Activated B cell treated with CpG ODN at 0.5 μM for 24 hours (primary cell): Measurements from ENCODE around the gene PDE3A. TPM values are rescaled to one million over a fixed set of nuclear protein-coding genes. Genes with fewer than 3 reads are reported as not detected.

Experiments
- ATAC-seq: fragments of 200-7000 bp; cut with Tn5 transposase; one replicate; pipeline ENCODE4 v1.10.0; 2021; ENCODE audit warnings: low read depth, mild to moderate bottlenecking, moderate library complexity
- CTCF ChIA-PET: fragments of 350-600 bp; sonication (Branson Sonifier 250); formaldehyde crosslinking; loops from one replicate; lab custom pipeline; 2021; ENCODE audit warnings: antibody characterized with exemption; lab: Charles Lee
- POLR2A ChIA-PET: fragments of 350-600 bp; sonication (Branson Sonifier 250); formaldehyde crosslinking; loops from one replicate; lab custom pipeline; 2021; ENCODE audit warnings: antibody characterized with exemption; lab: Charles Lee
- DNase-seq: peaks from one replicate; pipeline ENCODE4 v3.0.0; 2022
- H3K27ac Mint-ChIP-seq: one replicate; pipeline ENCODE4 v1.8.0; 2020; ENCODE audit warnings: mixed read lengths
- H3K27me3 Mint-ChIP-seq: one replicate; pipeline ENCODE4 v1.8.0; 2021; ENCODE audit warnings: mixed read lengths
- H3K36me3 Mint-ChIP-seq: one replicate; pipeline ENCODE4 v1.8.0; 2021; ENCODE audit warnings: low read depth, mixed read lengths
- H3K4me1 Mint-ChIP-seq: one replicate; pipeline ENCODE4 v1.8.0; 2021; ENCODE audit warnings: mixed read lengths
- H3K4me3 Mint-ChIP-seq: one replicate; pipeline ENCODE4 v1.8.0; 2020; ENCODE audit warnings: mild to moderate bottlenecking, mixed read lengths
- H3K9me3 Mint-ChIP-seq: one replicate; pipeline ENCODE4 v1.8.0; 2020; ENCODE audit warnings: mixed read lengths
- intact Hi-C: fragments of 100-400 bp; cut with micrococcal nuclease; formaldehyde crosslinking; loops from one replicate; pipeline ENCODE4 v1.15.1; 2024
- total RNA-seq: library from RNA; stranded (reverse); gene quantifications from 2 replicates; pipeline ENCODE4 v1.2.3, GENCODE V29; 2022
- TF ChIP-seq, protein P1 (sequence below): fragments of 200-600 bp; IDR thresholded peaks from one replicate; pipeline ENCODE4 v1.8.0; 2022; ENCODE audit warnings: antibody characterized with exemption, mild to moderate bottlenecking

Gene PDE3A
- total RNA-seq, 1 donor from 2014 or later, result not detected

DNA sequence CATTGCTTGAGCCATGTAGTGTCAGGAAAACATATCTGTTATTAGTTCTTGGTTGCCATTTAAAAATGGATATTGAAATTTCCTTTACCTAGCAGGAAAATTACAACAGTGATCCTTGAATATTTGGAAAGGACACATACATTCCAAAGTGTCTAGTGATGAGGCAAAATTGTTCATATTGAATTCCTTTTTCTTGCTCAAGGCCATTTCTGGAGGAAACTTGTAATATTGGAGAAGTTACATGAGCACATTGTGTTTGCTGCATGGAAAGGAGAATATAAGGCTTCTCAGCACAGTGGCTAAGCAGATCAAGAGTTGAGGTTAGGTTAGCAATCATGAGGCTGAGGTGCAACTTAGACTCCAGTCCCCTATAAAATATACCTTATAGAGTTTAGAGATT, 121.9 kb downstream of the PDE3A start:
- no peak overlapping the region for H3K27ac Mint-ChIP-seq
- H3K4me3 Mint-ChIP-seq, result no peak overlapping the region
- ATAC-seq, result no peak
- no peaks in the 10 kb centered on the region for H3K27me3 Mint-ChIP-seq
- no peaks in the 10 kb centered on the region for H3K4me1 Mint-ChIP-seq
- TF ChIP-seq, protein P1, sequence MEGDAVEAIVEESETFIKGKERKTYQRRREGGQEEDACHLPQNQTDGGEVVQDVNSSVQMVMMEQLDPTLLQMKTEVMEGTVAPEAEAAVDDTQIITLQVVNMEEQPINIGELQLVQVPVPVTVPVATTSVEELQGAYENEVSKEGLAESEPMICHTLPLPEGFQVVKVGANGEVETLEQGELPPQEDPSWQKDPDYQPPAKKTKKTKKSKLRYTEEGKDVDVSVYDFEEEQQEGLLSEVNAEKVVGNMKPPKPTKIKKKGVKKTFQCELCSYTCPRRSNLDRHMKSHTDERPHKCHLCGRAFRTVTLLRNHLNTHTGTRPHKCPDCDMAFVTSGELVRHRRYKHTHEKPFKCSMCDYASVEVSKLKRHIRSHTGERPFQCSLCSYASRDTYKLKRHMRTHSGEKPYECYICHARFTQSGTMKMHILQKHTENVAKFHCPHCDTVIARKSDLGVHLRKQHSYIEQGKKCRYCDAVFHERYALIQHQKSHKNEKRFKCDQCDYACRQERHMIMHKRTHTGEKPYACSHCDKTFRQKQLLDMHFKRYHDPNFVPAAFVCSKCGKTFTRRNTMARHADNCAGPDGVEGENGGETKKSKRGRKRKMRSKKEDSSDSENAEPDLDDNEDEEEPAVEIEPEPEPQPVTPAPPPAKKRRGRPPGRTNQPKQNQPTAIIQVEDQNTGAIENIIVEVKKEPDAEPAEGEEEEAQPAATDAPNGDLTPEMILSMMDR, result no peak
- no peak for DNase-seq
- no peaks in the 10 kb centered on the region for H3K36me3 Mint-ChIP-seq
- POLR2A ChIA-PET, result no interaction called here
- H3K9me3 Mint-ChIP-seq, result no peaks in the 10 kb centered on the region
- CTCF ChIA-PET, result no interaction called here
- intact Hi-C loops, result no loop called here

DNA sequence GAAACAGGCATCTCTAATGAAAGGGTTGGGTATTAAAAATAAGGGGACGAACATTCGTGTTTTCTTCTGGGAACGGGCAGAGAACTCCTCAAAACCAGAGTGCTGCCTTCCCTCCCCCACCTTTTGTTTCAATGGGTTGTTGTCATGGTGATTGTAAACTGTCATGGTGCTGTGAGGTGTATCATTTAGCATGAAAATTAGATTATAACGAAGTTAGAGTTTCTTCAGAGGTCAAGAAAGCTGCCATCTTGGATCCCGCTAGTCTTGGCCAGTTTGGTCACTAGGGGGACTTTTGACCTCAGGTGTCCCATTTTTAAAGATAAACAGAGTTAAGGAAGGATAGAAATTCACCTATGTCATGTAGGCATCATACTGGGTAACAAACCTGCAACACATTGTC, 123.0 kb downstream of the PDE3A start:
- no peak for DNase-seq
- no peaks in the 10 kb centered on the region for H3K36me3 Mint-ChIP-seq
- no peaks in the 10 kb centered on the region for H3K27me3 Mint-ChIP-seq
- ChIA-PET CTCF (no interaction called here), POLR2A (no interaction called here)
- no peaks in the 10 kb centered on the region for H3K4me1 Mint-ChIP-seq
- ATAC-seq, result no peak
- TF ChIP-seq, protein P1, result no peak
- no peak overlapping the region for H3K27ac Mint-ChIP-seq
- no peak overlapping the region for H3K4me3 Mint-ChIP-seq
- no peaks in the 10 kb centered on the region for H3K9me3 Mint-ChIP-seq
- intact Hi-C loops, result no loop called here

DNA sequence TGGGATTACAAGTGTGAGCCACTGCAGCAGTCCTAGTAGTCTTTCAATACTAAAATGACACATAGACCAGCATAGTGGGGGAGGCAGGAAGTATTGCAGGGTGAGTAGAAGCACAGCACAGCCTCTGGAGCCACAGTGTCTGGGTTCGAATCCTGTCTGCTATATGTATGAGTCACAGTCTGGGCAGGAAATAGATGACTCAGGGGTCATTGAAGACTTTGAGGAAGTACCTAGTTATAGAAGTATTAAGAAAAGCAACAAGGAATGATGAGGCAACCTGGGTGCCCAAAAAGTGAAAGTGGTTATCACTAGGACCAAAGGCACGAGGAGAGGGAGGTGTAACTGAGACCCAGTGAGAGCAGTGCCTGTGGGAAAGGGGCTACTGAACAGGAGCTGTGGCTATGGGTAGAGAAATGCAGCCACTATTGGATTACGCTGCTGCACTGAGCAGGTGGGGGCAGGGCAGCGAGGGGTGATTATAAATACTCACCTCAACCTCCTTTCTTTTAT, 124.0 kb downstream of the PDE3A start:
- DNase-seq (no peak), ATAC-seq (no peak)
- CTCF ChIA-PET, result no interaction called here
- intact Hi-C loops, result no loop called here
- Mint-ChIP-seq H3K4me1 (no peaks in the 10 kb centered on the region), H3K27ac (no peak overlapping the region), H3K4me3 (no peak overlapping the region), H3K36me3 (no peaks in the 10 kb centered on the region), H3K9me3 (no peaks in the 10 kb centered on the region), H3K27me3 (no peaks in the 10 kb centered on the region)
- POLR2A ChIA-PET, result no interaction called here
- TF ChIP-seq, protein P1, result no peak

DNA sequence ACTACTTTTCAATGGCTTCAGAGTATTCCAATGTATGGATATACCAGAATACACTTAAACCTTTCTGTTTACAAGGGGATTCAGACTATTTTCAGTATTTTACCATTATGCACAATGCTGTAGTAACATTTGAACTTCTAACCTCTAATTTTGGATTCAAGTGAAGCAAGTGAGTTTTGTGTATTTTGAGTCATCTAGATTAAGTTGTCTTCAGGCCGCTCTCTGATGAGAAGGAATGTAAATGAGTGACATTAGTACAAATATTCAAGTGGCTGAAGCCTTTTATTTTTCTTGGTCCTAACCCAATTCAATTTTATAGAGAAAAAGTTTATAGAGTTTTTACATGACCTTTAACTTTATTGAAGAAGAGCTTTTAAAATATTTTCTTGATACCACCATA, 125.6 kb downstream of the PDE3A start:
- no peak for DNase-seq
- Mint-ChIP-seq H3K27ac (no peak overlapping the region), H3K36me3 (no peaks in the 10 kb centered on the region), H3K4me1 (no peaks in the 10 kb centered on the region), H3K4me3 (no peak overlapping the region), H3K27me3 (no peaks in the 10 kb centered on the region), H3K9me3 (peaks cover 4% of the 10 kb centered on the region)
- intact Hi-C loops, result no loop called here
- TF ChIP-seq, protein P1, result no peak
- CTCF ChIA-PET, result no interaction called here
- POLR2A ChIA-PET, result no interaction called here
- ATAC-seq, result no peak

DNA sequence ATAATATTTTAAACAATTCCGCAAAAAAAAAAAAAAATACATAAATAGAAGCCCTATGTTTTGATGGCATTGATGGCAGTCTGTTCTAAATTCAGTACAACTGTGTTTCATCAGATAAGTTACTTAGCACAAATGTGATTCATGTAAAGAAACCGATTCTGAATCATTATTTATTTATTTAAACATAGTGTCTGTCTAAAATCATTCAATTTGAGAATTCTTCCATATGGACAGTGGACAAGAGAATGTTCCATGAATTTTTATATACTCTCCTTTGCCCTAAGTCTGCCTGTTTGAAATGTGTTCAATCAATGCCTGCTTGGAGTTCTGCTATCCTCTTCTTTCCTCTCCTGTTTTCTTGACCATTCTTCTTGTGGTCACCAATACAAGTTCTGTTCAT, 126.5 kb downstream of the PDE3A start:
- DNase-seq (no peak), ATAC-seq (no peak)
- no peaks in the 10 kb centered on the region for H3K36me3 Mint-ChIP-seq
- H3K4me3 Mint-ChIP-seq, result no peak overlapping the region
- H3K27ac Mint-ChIP-seq, result no peak overlapping the region
- H3K4me1 Mint-ChIP-seq, result no peaks in the 10 kb centered on the region
- ChIA-PET CTCF (no interaction called here), POLR2A (no interaction called here)
- peaks cover 4% of the 10 kb centered on the region for H3K9me3 Mint-ChIP-seq
- intact Hi-C loops, result no loop called here
- no peaks in the 10 kb centered on the region for H3K27me3 Mint-ChIP-seq
- TF ChIP-seq, protein P1, result no peak
